WERI-Rb-1 (cell line): ENCODE data around the gene TACR1.

Experiments
- DNase-seq: peaks from one replicate; pipeline ENCODE4 v3.0.0-alpha.2; 2020
- H3K27ac ChIP-seq: fragments of 250-450 bp; sonication (Bioruptor Pico); 2 replicates; pipeline ENCODE4 v1.5.1; 2020; ENCODE audit warnings: mild to moderate bottlenecking, moderate library complexity
- H3K27me3 ChIP-seq: fragments of 250-450 bp; sonication (Bioruptor Pico); 2 replicates; pipeline ENCODE4 v1.5.1; 2021; ENCODE audit warnings: mild to moderate bottlenecking, low read depth, moderate library complexity; ENCODE audit not compliant: insufficient read depth, severe bottlenecking
- H3K36me3 ChIP-seq: fragments of 250-450 bp; sonication (Bioruptor Pico); 2 replicates; pipeline ENCODE4 v1.5.1; 2020; ENCODE audit warnings: mild to moderate bottlenecking, moderate library complexity
- H3K4me3 ChIP-seq: 2 replicates; pipeline ENCODE4 v1.5.1; 2011; ENCODE audit warnings: low read depth, mild to moderate bottlenecking, control low read depth, low read length
- H3K9me3 ChIP-seq: fragments of 250-450 bp; sonication (Bioruptor Pico); 2 replicates; pipeline ENCODE4 v1.5.1; 2021; ENCODE audit warnings: mild to moderate bottlenecking, moderate library complexity; ENCODE audit not compliant: severe bottlenecking
- TF ChIP-seq, protein P1 (sequence below): IDR thresholded peaks from 2 replicates; pipeline ENCODE4 v1.5.1; 2011; ENCODE audit warnings: low read depth, mild to moderate bottlenecking, control low read depth, inconsistent platforms, low read length

TACR1 gene

GRCh38 chr2:75088791-75089190 is 110.5 kb downstream of the TACR1 start:
- Histone ChIP-seq H3K4me3 (no peak overlapping the region), H3K36me3 (no peaks in the 10 kb centered on the region), H3K27me3 (peaks cover 21% of the 10 kb centered on the region), H3K9me3 (no peaks in the 10 kb centered on the region), H3K27ac (no peak overlapping the region)
- DNase-seq: no peak
- TF ChIP-seq, protein P1, sequence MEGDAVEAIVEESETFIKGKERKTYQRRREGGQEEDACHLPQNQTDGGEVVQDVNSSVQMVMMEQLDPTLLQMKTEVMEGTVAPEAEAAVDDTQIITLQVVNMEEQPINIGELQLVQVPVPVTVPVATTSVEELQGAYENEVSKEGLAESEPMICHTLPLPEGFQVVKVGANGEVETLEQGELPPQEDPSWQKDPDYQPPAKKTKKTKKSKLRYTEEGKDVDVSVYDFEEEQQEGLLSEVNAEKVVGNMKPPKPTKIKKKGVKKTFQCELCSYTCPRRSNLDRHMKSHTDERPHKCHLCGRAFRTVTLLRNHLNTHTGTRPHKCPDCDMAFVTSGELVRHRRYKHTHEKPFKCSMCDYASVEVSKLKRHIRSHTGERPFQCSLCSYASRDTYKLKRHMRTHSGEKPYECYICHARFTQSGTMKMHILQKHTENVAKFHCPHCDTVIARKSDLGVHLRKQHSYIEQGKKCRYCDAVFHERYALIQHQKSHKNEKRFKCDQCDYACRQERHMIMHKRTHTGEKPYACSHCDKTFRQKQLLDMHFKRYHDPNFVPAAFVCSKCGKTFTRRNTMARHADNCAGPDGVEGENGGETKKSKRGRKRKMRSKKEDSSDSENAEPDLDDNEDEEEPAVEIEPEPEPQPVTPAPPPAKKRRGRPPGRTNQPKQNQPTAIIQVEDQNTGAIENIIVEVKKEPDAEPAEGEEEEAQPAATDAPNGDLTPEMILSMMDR: no peak

GRCh38 chr2:75087736-75088135 is 111.6 kb downstream of the TACR1 start:
- no peak overlapping the region for H3K4me3 ChIP-seq
- peaks cover 6% of the 10 kb centered on the region for H3K9me3 ChIP-seq
- H3K27me3 ChIP-seq: peaks cover 19% of the 10 kb centered on the region
- H3K36me3 ChIP-seq: no peaks in the 10 kb centered on the region
- DNase-seq: no peak
- H3K27ac ChIP-seq: no peak overlapping the region
- TF ChIP-seq, protein P1: no peak

- TF ChIP-seq, protein P1: no peak
- H3K27me3 ChIP-seq: no peaks in the 10 kb centered on the region
- H3K9me3 ChIP-seq: peaks cover 12% of the 10 kb centered on the region
These were observed 119.7 kb downstream of the TACR1 start for GRCh38 chr2:75079575-75079974.

GRCh38 chr2:75077909-75078308 is 121.4 kb downstream of the TACR1 start:
- H3K36me3 ChIP-seq: no peaks in the 10 kb centered on the region
- H3K27me3 ChIP-seq: no peaks in the 10 kb centered on the region
- DNase-seq: no peak
- H3K27ac ChIP-seq: no peak overlapping the region
- H3K9me3 ChIP-seq: peaks cover 8% of the 10 kb centered on the region
- TF ChIP-seq, protein P1: no peak
- no peak overlapping the region for H3K4me3 ChIP-seq

More at GRCh38 chr2:75079575-75079974, 119.7 kb downstream of the TACR1 start:
- Histone ChIP-seq H3K4me3 (no peak overlapping the region), H3K36me3 (no peaks in the 10 kb centered on the region), H3K27ac (no peak overlapping the region)
- no peak for DNase-seq

GRCh38 chr2:75076088-75076487 is 123.2 kb downstream of the TACR1 start:
- Histone ChIP-seq H3K36me3 (no peaks in the 10 kb centered on the region), H3K4me3 (no peak overlapping the region), H3K9me3 (no peaks in the 10 kb centered on the region), H3K27me3 (no peaks in the 10 kb centered on the region), H3K27ac (peak overlapping the region; percentile 46)
- TF ChIP-seq, protein P1: no peak
- peak; percentile 87 for DNase-seq

GRCh38 chr2:75074708-75075107 is 124.6 kb downstream of the TACR1 start:
- TF ChIP-seq, protein P1: no peak
- no peaks in the 10 kb centered on the region for H3K9me3 ChIP-seq
- no peaks in the 10 kb centered on the region for H3K27me3 ChIP-seq
- H3K36me3 ChIP-seq: no peaks in the 10 kb centered on the region
- H3K4me3 ChIP-seq: no peak overlapping the region
- no peak for DNase-seq
- H3K27ac ChIP-seq: peak overlapping the region; percentile 46
